Activated CD4-positive, alpha-beta T cell treated with anti-CD3 and anti-CD28 coated beads for 36 hours (primary cell): Measurements from ENCODE around the gene CPEB4. TPM values are rescaled to one million over a fixed set of nuclear protein-coding genes. Genes with fewer than 3 reads are reported as not detected.

Source experiments
- ATAC-seq: fragments of 200-7000 bp; cut with Tn5 transposase; one replicate; pipeline ENCODE4 v1.10.0; 2021; ENCODE audit warnings: mild to moderate bottlenecking, moderate library complexity
- CTCF ChIA-PET: fragments of 350-600 bp; sonication (Branson Sonifier 250); formaldehyde crosslinking; loops from one replicate; lab custom pipeline; 2021; ENCODE audit warnings: antibody characterized with exemption; lab: Charles Lee
- POLR2A ChIA-PET: fragments of 350-600 bp; sonication (Branson Sonifier 250); formaldehyde crosslinking; loops from one replicate; lab custom pipeline; 2021; ENCODE audit warnings: antibody characterized with exemption, inconsistent platforms; lab: Charles Lee
- DNase-seq: peaks from one replicate; pipeline ENCODE4 v3.0.0-alpha.2; 2020
- H3K27ac Mint-ChIP-seq: one replicate; pipeline ENCODE4 v1.8.0; 2021; ENCODE audit warnings: mixed read lengths
- H3K27me3 Mint-ChIP-seq: one replicate; pipeline ENCODE4 v1.8.0; 2021; ENCODE audit warnings: mixed read lengths
- H3K36me3 Mint-ChIP-seq: one replicate; pipeline ENCODE4 v1.8.0; 2021; ENCODE audit warnings: low read depth, mixed read lengths
- H3K4me1 Mint-ChIP-seq: one replicate; pipeline ENCODE4 v1.8.0; 2021; ENCODE audit warnings: mixed read lengths
- H3K4me3 Mint-ChIP-seq: one replicate; pipeline ENCODE4 v1.8.0; 2021; ENCODE audit warnings: mild to moderate bottlenecking, moderate library complexity, mixed read lengths
- H3K9me3 Mint-ChIP-seq: one replicate; pipeline ENCODE4 v1.8.0; 2021; ENCODE audit warnings: low read depth, mixed read lengths
- intact Hi-C, 2 experiments: fragments of 100-400 bp; cut with DNase I in 1 of 2; cut with micrococcal nuclease in 1 of 2; formaldehyde crosslinking; loops; one replicate each; pipeline versions ENCODE4 v1.14.2 to v1.15.1; 2022 to 2024; cut with DNase I, micrococcal nuclease
- total RNA-seq, 2 experiments: library from RNA; stranded (reverse); gene quantifications; one replicate each; pipeline ENCODE4 v1.2.3, GENCODE V29; 2021

The CPEB4 gene
- total RNA-seq, 2 experiments from 2014 or later: 5.6 to 8.3 TPM

- ChIA-PET POLR2A (no interaction called here), CTCF (interaction anchor here (1.1 kb wide), 1 partner anchor 11 kb away, joined by 3 read pairs; no protein-coding TSS in a partner anchor)
- H3K4me3 Mint-ChIP-seq: no peak overlapping the region
- H3K9me3 Mint-ChIP-seq: peaks cover 13% of the 10 kb centered on the region
- intact Hi-C loops: no loop called here
- no peak overlapping the region for H3K27ac Mint-ChIP-seq
- no peak for ATAC-seq
- no peak for DNase-seq
- H3K4me1 Mint-ChIP-seq: peaks cover 5% of the 10 kb centered on the region
- no peaks in the 10 kb centered on the region for H3K36me3 Mint-ChIP-seq
- peaks cover 7% of the 10 kb centered on the region for H3K27me3 Mint-ChIP-seq
Observed at GRCh38 chr5:173851595-173852243, 36.4 kb upstream of the CPEB4 start.

- intact Hi-C loops: no loop called here
- no peak overlapping the region for H3K27ac Mint-ChIP-seq
- peaks cover 11% of the 10 kb centered on the region for H3K9me3 Mint-ChIP-seq
- DNase-seq: no peak
- POLR2A ChIA-PET: no interaction called here
- H3K4me3 Mint-ChIP-seq: no peak overlapping the region
- CTCF ChIA-PET: no interaction called here
- peaks cover 5% of the 10 kb centered on the region for H3K4me1 Mint-ChIP-seq
- peaks cover 7% of the 10 kb centered on the region for H3K27me3 Mint-ChIP-seq
- ATAC-seq: no peak
- no peaks in the 10 kb centered on the region for H3K36me3 Mint-ChIP-seq
Observed at GRCh38 chr5:173852790-173853359, 35.3 kb upstream of the CPEB4 start.

GRCh38 chr5:173853370-173854131 lies 34.6 kb upstream of the CPEB4 start:
- no peaks in the 10 kb centered on the region for H3K36me3 Mint-ChIP-seq
- CTCF ChIA-PET: no interaction called here
- H3K4me3 Mint-ChIP-seq: no peak overlapping the region
- ATAC-seq (no peak), DNase-seq (peak; percentile 6)
- POLR2A ChIA-PET: no interaction called here
- peaks cover 7% of the 10 kb centered on the region for H3K27me3 Mint-ChIP-seq
- H3K4me1 Mint-ChIP-seq: peaks cover 5% of the 10 kb centered on the region
- H3K9me3 Mint-ChIP-seq: peaks cover 5% of the 10 kb centered on the region
- H3K27ac Mint-ChIP-seq: no peak overlapping the region
- intact Hi-C loops: no loop called here

GRCh38 chr5:173855162-173855994 lies 32.8 kb upstream of the CPEB4 start:
- Mint-ChIP-seq H3K36me3 (no peaks in the 10 kb centered on the region), H3K4me3 (no peak overlapping the region), H3K4me1 (peaks cover 5% of the 10 kb centered on the region), H3K9me3 (no peaks in the 10 kb centered on the region), H3K27me3 (peaks cover 7% of the 10 kb centered on the region), H3K27ac (no peak overlapping the region)
- intact Hi-C loops: no loop called here
- ChIA-PET POLR2A (no interaction called here), CTCF (interaction anchor here (1.5 kb wide), 1 partner anchor 29 kb away, joined by 3 read pairs; no protein-coding TSS in a partner anchor)
- ATAC-seq (no peak), DNase-seq (no peak)

- CTCF ChIA-PET: no interaction called here
- intact Hi-C loops: no loop called here
Observed at GRCh38 chr5:173855995-173856656, 32.0 kb upstream of the CPEB4 start.

GRCh38 chr5:173857234-173857633 lies 30.9 kb upstream of the CPEB4 start:
- DNase-seq (no peak), ATAC-seq (no peak)
- Mint-ChIP-seq H3K9me3 (no peaks in the 10 kb centered on the region), H3K36me3 (no peaks in the 10 kb centered on the region), H3K27me3 (peaks cover 3% of the 10 kb centered on the region), H3K27ac (no peak overlapping the region), H3K4me1 (peaks cover 5% of the 10 kb centered on the region), H3K4me3 (no peak overlapping the region)
- CTCF ChIA-PET: interaction anchor here (0.6 kb wide), 1 partner anchor 10 kb away, joined by 3 read pairs; no protein-coding TSS in a partner anchor
- POLR2A ChIA-PET: no interaction called here
- intact Hi-C loops: no loop called here

More at GRCh38 chr5:173855995-173856656, 32.0 kb upstream of the CPEB4 start:
- ATAC-seq: no peak
- no peak overlapping the region for H3K27ac Mint-ChIP-seq
- H3K36me3 Mint-ChIP-seq: no peaks in the 10 kb centered on the region
- H3K4me1 Mint-ChIP-seq: peaks cover 5% of the 10 kb centered on the region
- DNase-seq: no peak
- H3K27me3 Mint-ChIP-seq: peaks cover 5% of the 10 kb centered on the region
- POLR2A ChIA-PET: no interaction called here
- no peaks in the 10 kb centered on the region for H3K9me3 Mint-ChIP-seq
- no peak overlapping the region for H3K4me3 Mint-ChIP-seq

- Mint-ChIP-seq H3K27me3 (peaks cover under 1% of the 10 kb centered on the region), H3K4me3 (no peak overlapping the region)
- CTCF ChIA-PET: interaction anchor here (0.6 to 1.6 kb wide), 4 partner anchors 9 to 322 kb away, joined by 3 to 5 read pairs (median 4); partner anchors contain the start of gene BOD1
Observed at GRCh38 chr5:173858021-173858669, 30.0 kb upstream of the CPEB4 start.

GRCh38 chr5:173858670-173859407 lies 29.3 kb upstream of the CPEB4 start:
- intact Hi-C loops: no loop called here
- POLR2A ChIA-PET: no interaction called here
- no peaks in the 10 kb centered on the region for H3K36me3 Mint-ChIP-seq
- H3K27ac Mint-ChIP-seq: no peak overlapping the region
- no peak for ATAC-seq
- H3K4me1 Mint-ChIP-seq: no peaks in the 10 kb centered on the region
- no peak for DNase-seq
- no peak overlapping the region for H3K4me3 Mint-ChIP-seq
- CTCF ChIA-PET: interaction anchor here (0.7 to 1.6 kb wide), 3 partner anchors 10 to 321 kb away, joined by 3 to 5 read pairs (median 4); partner anchors contain the start of gene BOD1
- no peaks in the 10 kb centered on the region for H3K9me3 Mint-ChIP-seq
- peaks cover 3% of the 10 kb centered on the region for H3K27me3 Mint-ChIP-seq

More at GRCh38 chr5:173858021-173858669, 30.0 kb upstream of the CPEB4 start:
- Mint-ChIP-seq H3K27ac (no peak overlapping the region), H3K36me3 (no peaks in the 10 kb centered on the region), H3K9me3 (no peaks in the 10 kb centered on the region), H3K4me1 (peaks cover 5% of the 10 kb centered on the region)
- no peak for ATAC-seq
- no peak for DNase-seq
- POLR2A ChIA-PET: no interaction called here
- intact Hi-C loops: no loop called here

- ATAC-seq: no peak
- H3K27me3 Mint-ChIP-seq: peaks cover 3% of the 10 kb centered on the region
- POLR2A ChIA-PET: no interaction called here
- H3K9me3 Mint-ChIP-seq: no peaks in the 10 kb centered on the region
- intact Hi-C loops: no loop called here
- DNase-seq: no peak
- H3K27ac Mint-ChIP-seq: no peak overlapping the region
- CTCF ChIA-PET: interaction anchor here (0.6 to 1.6 kb wide), 3 partner anchors 10 to 243 kb away, joined by 3 to 5 read pairs (median 4); partner anchors contain the start of gene BOD1
- H3K4me3 Mint-ChIP-seq: no peak overlapping the region
- H3K4me1 Mint-ChIP-seq: no peaks in the 10 kb centered on the region
- H3K36me3 Mint-ChIP-seq: no peaks in the 10 kb centered on the region
Observed at GRCh38 chr5:173859408-173860159, 28.6 kb upstream of the CPEB4 start.
